GM18511 (cell line): ENCODE data around the gene ALDH3B1.

Experiments
- ATAC-seq: cut with Tn5 transposase; IDR thresholded peaks from one replicate; pipeline ENCODE4 v1.9.1; 2021; ENCODE audit warnings: mild to moderate bottlenecking, moderate library complexity; ENCODE audit not compliant: unreplicated experiment

The ALDH3B1 gene

DNA sequence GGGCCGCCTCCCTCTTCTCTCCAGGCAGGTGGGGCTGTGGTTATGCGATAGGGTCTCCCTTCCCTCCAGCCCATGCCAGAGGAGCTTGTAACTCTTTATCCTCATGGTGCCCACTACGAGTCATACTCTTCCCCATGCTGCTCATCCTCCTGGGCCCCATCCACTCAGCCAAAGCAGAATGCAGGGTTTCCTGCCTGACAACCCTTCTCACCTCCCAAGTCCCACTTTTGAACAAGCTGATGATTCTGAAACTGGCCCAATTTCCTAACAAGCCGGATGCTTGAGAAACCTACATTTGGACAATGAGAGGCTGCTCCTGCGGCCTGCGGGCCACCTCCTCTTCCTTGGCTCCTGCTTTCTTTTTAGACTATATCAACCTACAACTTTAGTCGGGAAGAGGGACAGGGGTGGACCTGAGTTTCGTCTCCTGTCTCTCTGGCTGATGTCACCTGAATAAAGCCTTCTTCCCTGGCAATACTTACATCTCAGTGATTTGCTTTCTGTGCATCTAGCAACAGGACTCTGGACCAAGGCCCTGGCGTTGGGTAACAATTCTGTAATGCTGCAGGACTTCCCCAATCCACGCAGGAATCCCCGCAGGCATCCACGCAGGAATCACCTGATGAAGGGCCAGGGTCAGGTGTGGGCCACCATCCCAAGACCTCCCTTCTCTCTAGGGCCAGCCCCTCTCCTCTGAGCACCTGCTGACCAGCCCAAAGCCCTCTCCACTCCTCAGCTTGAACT lies 18.8 kb downstream of the ALDH3B1 start:
- ATAC-seq = no peak

- peak; percentile 98 for ATAC-seq
These were observed 20.4 kb downstream of the ALDH3B1 start, which contains the start of gene NDUFS8 for GRCh38 chr11:68030318-68031143. Gene NDUFS8 (plus strand): TSS chr11:68030681. CDS start chr11:68032152, 1,471 bp downstream.

GRCh38 chr11:68031144-68031464 lies 21.0 kb downstream of the ALDH3B1 start:
- ATAC-seq = no peak

- no peak for ATAC-seq
These were observed 21.9 kb downstream of the ALDH3B1 start for GRCh38 chr11:68032003-68032402.

DNA sequence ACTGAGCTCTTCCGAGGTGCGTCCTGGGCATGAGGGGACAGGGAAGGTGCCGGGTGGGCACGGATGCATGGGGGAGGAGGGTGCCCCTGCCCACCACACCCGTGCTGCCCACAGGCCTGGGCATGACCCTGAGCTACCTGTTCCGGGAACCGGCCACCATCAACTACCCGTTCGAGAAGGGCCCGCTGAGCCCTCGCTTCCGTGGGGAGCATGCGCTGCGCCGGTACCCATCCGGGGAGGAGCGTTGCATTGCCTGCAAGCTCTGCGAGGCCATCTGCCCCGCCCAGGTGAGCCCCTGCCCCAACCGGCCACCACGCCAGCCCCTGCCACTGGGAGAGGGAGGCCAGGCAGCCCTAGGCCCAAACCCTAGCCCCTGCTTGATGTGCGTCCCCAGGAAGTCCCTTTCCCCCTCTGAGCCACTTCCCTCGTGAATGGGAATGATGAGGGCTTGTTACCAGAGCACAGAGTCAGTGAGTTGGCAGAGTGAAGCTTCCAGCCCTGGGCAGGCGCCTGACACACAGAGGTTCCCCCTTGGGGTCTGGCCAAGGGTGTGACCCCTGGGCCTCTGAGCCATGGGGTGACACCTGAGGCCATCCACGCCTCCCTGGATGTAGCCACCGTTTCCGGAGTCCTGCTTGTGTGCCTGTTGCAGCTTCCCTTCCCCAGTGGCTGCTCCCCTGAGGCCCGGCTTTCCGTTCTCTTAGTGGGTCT lies 23.0 kb downstream of the ALDH3B1 start:
- ATAC-seq = no peak

DNA sequence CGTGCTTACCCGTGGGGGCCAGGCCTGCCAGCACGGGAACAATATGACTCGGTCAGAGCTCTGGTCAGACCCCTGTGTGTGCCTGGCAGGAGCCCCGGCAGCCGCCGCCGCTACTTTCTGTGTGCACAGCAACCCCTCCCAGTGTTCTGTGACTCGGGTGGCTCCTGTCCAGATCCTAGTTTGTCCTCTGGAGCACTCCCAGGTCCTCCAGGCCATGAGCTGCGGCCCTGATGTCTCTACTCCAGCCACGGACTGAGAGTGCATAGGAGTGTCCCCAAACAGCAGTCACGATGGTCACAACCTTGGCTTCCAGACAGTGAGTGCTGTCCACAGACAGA lies 23.6 kb downstream of the ALDH3B1 start:
- ATAC-seq = no peak

- ATAC-seq = no peak
These were observed 25.2 kb downstream of the ALDH3B1 start for GRCh38 chr11:68035266-68035876.

- ATAC-seq = no peak
These were observed 26.1 kb downstream of the ALDH3B1 start for GRCh38 chr11:68036141-68036716.

GRCh38 chr11:68036717-68037239 lies 26.7 kb downstream of the ALDH3B1 start:
- ATAC-seq = no peak

DNA sequence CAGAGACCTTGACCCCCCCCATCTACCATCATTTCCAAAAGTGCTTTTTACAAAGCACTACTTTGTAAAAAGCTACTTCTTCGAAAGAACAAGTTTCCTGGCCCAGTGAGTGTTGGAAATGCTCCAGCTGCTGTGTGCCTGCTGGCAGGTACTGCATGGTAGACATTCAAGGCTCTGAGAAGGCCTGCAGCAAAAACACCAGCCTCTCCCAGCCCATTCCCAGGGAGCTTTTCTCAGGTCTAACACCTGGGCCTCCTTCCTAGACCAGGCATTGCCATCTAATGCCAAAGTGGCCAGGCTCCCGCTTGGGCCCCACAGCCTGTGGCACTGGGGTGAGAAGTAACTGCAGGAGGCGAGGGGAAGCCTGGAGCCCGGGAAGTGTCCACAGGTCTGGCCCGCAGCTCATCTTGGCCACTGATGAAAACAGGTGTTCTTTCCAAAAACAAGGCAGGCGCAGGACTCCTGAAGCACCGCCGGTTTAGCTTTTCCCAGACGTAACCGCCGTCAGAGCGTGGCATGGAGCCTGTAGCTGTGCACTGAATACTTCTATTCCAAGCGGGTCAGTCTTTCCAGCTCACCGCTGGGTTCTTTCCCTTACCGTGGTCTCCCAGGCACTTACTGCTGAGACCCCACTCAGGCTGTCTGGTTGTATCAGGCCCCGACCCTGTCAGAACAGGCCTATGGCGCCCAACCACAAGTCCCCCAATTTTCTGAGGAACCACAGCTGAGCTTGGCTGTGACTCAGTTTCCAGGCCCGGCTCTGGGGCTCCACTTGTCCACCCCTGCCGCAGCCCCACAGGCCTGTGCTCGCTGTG lies 27.5 kb downstream of the ALDH3B1 start:
- no peak for ATAC-seq

DNA sequence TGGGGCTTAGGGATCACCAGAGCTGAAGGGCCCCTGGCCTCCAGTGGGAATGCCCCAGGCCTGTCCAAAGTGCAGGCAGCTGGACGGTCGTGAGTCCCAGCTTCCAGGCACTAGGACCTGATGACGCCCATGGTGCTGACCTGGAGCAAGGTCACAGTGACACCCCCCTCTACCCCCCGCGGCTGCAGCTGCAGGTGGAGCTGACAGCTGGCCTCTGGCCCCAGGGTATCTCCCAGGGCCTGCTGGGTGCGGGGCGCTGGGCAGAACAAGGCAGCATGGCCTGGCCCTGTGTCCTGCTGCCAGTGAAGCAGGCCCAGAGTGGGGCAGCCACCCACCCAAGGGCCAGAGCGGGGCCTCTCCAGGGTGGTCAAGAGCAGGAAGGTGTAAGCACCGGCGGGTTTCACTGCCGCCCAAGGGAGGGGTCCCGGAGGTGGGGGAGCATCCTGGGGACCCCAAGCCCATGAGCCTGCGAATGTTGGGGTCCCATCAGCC lies 28.1 kb downstream of the ALDH3B1 start:
- ATAC-seq = no peak

- peak; percentile 55 for ATAC-seq
These were observed 28.8 kb downstream of the ALDH3B1 start, which contains the start of gene TCIRG1 for GRCh38 chr11:68038718-68039525. Gene TCIRG1 (plus strand): TSS chr11:68039025. CDS start chr11:68041272, 2,247 bp downstream.

DNA sequence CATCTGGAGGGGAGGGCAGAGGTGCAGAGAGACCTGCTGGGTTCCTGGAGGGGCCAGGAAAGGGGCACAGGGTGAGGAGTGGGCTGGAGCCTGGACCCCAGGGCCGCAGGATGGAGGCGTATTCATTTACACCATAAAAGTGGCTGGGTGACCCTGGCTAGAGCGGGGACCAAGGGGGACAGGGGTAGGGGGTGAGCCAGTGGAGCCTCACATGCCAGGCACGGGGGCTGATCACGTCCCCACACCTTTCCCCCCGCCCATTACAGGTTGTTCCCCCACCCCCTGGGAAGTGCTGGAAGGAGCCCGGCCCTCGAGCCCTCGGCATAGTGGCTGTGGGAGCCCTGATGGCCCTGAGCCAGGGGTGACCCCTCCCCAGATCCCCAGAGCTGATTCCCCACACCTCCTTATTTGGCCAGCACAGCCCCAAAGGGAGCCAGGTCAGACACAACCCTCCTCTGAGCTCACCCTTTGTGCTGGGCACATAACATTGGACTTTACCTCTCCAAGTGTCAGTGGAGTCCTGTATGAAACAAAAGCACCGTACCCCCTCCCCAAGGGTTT lies 29.5 kb downstream of the ALDH3B1 start:
- no peak for ATAC-seq

- ATAC-seq = peak; percentile 55
These were observed 30.2 kb downstream of the ALDH3B1 start for GRCh38 chr11:68040101-68040956.

GRCh38 chr11:68040957-68041591 lies 30.9 kb downstream of the ALDH3B1 start:
- no peak for ATAC-seq

GRCh38 chr11:68041617-68042218 lies 31.6 kb downstream of the ALDH3B1 start:
- no peak for ATAC-seq
